Skeletal muscle tissue (tissue), 4 donors: ENCODE data around the gene SLC28A1. TPM values are rescaled to one million over a fixed set of nuclear protein-coding genes. Genes with fewer than 3 reads are reported as not detected.
A peak's percentile ranks its signal among the peaks of the same experiment; 100 is the strongest.
"Not testable (repeated sequence)": the region's sequence is repeated elsewhere in the genome, so short reads cannot be mapped to it uniquely, and the experiment has no call there.

Experiments
- H3K27ac ChIP-seq: one replicate; pipeline ENCODE4 v1.7.0; 2013; ENCODE audit warnings: mild to moderate bottlenecking, low read depth, low read length, inconsistent platforms
- H3K27me3 ChIP-seq, 3 donors: one replicate each; pipeline ENCODE4 v1.7.0; 2013; ENCODE audit warnings: low read length in 3 of 3; ENCODE audit not compliant: control insufficient read depth in 3 of 3, insufficient read depth in 3 of 3
- H3K36me3 ChIP-seq, 3 donors: one replicate each; pipeline ENCODE4 v1.7.0; 2013; ENCODE audit warnings: low read length in 3 of 3; ENCODE audit not compliant: control insufficient read depth in 3 of 3, insufficient read depth in 3 of 3
- H3K4me1 ChIP-seq, 3 donors: one replicate each; pipeline ENCODE4 v1.7.0; 2013; ENCODE audit warnings: low read length in 3 of 3, mild to moderate bottlenecking in 3 of 3; ENCODE audit not compliant: control insufficient read depth in 3 of 3, insufficient read depth in 3 of 3
- H3K4me3 ChIP-seq, 3 donors: one replicate each; pipeline ENCODE4 v1.7.0; 2013; ENCODE audit warnings: low read length in 3 of 3
- H3K9ac ChIP-seq, 3 donors: one replicate each; pipeline ENCODE4 v1.7.0; 2013; ENCODE audit warnings: low read length in 3 of 3, mild to moderate bottlenecking in 3 of 3, moderate library complexity in 2 of 3, low read depth in 1 of 3
- H3K9me3 ChIP-seq, 3 donors: one replicate each; pipeline ENCODE4 v1.7.0; 2013; ENCODE audit warnings: low read length in 3 of 3; ENCODE audit not compliant: control insufficient read depth in 3 of 3
- total RNA-seq: library from RNA; depleted of rRNA; stranded (reverse); fragments of >200 nt; gene quantifications from one replicate; pipeline ENCODE4 v1.2.3, GENCODE V29; 2014
- donor health status: Osteomylitis.

The SLC28A1 gene
- total RNA-seq, 1 donor from 2014 or later: 0.52 TPM

- peak overlapping the region; percentile 71 to 97 (median 94) for H3K4me3 ChIP-seq
- H3K4me1 ChIP-seq: peaks cover 8 to 15% (median 11%) of the 10 kb centered on the region in 3 donors
- H3K36me3 ChIP-seq: no peaks in the 10 kb centered on the region
- H3K9ac ChIP-seq: peak overlapping the region; percentile 57 to 85 (median 85)
- no peaks in the 10 kb centered on the region for H3K27me3 ChIP-seq
- peak overlapping the region; percentile 88 for H3K27ac ChIP-seq
- no peaks in the 10 kb centered on the region for H3K9me3 ChIP-seq
Observed at GRCh38 chr15:84982301-84982920, 97.9 kb downstream of the SLC28A1 start.

- Histone ChIP-seq H3K9me3 (no peaks in the 10 kb centered on the region), H3K27me3 (no peaks in the 10 kb centered on the region), H3K4me1 (peaks cover 8 to 18% (median 14%) of the 10 kb centered on the region in 3 donors), H3K4me3 (peak overlapping the region; percentile 71 to 97 (median 94)), H3K27ac (no peak overlapping the region), H3K36me3 (no peaks in the 10 kb centered on the region), H3K9ac (peak overlapping the region in 2 of 3 donors; percentile 85)
Observed at GRCh38 chr15:84983294-84983693, 98.8 kb downstream of the SLC28A1 start.

GRCh38 chr15:84983711-84984110 lies 99.2 kb downstream of the SLC28A1 start:
- no peaks in the 10 kb centered on the region for H3K27me3 ChIP-seq
- H3K9ac ChIP-seq: peak overlapping the region in 2 of 3 donors; percentile 45 to 85
- peaks cover 8 to 20% (median 17%) of the 10 kb centered on the region in 3 donors for H3K4me1 ChIP-seq
- H3K9me3 ChIP-seq: no peaks in the 10 kb centered on the region
- no peak overlapping the region for H3K27ac ChIP-seq
- H3K4me3 ChIP-seq: peak overlapping the region in 2 of 3 donors; percentile 71 to 94
- H3K36me3 ChIP-seq: no peaks in the 10 kb centered on the region

GRCh38 chr15:84985158-84985557 lies 100.7 kb downstream of the SLC28A1 start:
- no peak overlapping the region for H3K4me3 ChIP-seq
- H3K36me3 ChIP-seq: no peaks in the 10 kb centered on the region
- H3K4me1 ChIP-seq: peaks cover 4 to 16% (median 13%) of the 10 kb centered on the region in 3 donors
- H3K9ac ChIP-seq: no peak overlapping the region
- H3K27ac ChIP-seq: no peak overlapping the region
- H3K27me3 ChIP-seq: no peaks in the 10 kb centered on the region
- H3K9me3 ChIP-seq: no peaks in the 10 kb centered on the region

- H3K36me3 ChIP-seq, H3K4me3 ChIP-seq, H3K9me3 ChIP-seq, H3K27me3 ChIP-seq, H3K27ac ChIP-seq, H3K9ac ChIP-seq: not testable (repeated sequence)
- H3K4me1 ChIP-seq: peaks cover 9 to 21% (median 14%) of the 10 kb centered on the region in 3 donors
Observed at GRCh38 chr15:84987351-84987750, 102.9 kb downstream of the SLC28A1 start.

- H3K27me3 ChIP-seq: no peaks in the 10 kb centered on the region
- no peaks in the 10 kb centered on the region for H3K36me3 ChIP-seq
- peak overlapping the region in 1 of 3 donors; percentile 14 for H3K4me3 ChIP-seq
- H3K4me1 ChIP-seq: peaks cover 12 to 22% (median 13%) of the 10 kb centered on the region in 3 donors
- H3K27ac ChIP-seq: no peak overlapping the region
- H3K9ac ChIP-seq: no peak overlapping the region
- H3K9me3 ChIP-seq: no peaks in the 10 kb centered on the region
Observed at GRCh38 chr15:84987949-84988624, 103.6 kb downstream of the SLC28A1 start.

GRCh38 chr15:84988909-84989644 lies 104.6 kb downstream of the SLC28A1 start:
- no peaks in the 10 kb centered on the region for H3K9me3 ChIP-seq
- H3K9ac ChIP-seq: no peak overlapping the region
- no peaks in the 10 kb centered on the region for H3K27me3 ChIP-seq
- no peak overlapping the region for H3K27ac ChIP-seq
- H3K4me3 ChIP-seq: no peak overlapping the region
- peaks cover 6 to 19% (median 13%) of the 10 kb centered on the region in 3 donors for H3K4me1 ChIP-seq
- H3K36me3 ChIP-seq: no peaks in the 10 kb centered on the region

GRCh38 chr15:84990507-84990906 lies 106.0 kb downstream of the SLC28A1 start:
- H3K36me3 ChIP-seq: no peaks in the 10 kb centered on the region
- no peak overlapping the region for H3K4me3 ChIP-seq
- no peaks in the 10 kb centered on the region for H3K27me3 ChIP-seq
- H3K27ac ChIP-seq: no peak overlapping the region
- peaks cover 6 to 19% (median 13%) of the 10 kb centered on the region in 3 donors for H3K4me1 ChIP-seq
- H3K9ac ChIP-seq: no peak overlapping the region
- no peaks in the 10 kb centered on the region for H3K9me3 ChIP-seq

GRCh38 chr15:84991014-84991712 lies 106.7 kb downstream of the SLC28A1 start:
- Histone ChIP-seq H3K9ac (no peak overlapping the region), H3K36me3 (no peaks in the 10 kb centered on the region), H3K4me1 (peaks cover 6 to 19% (median 13%) of the 10 kb centered on the region in 3 donors), H3K27me3 (no peaks in the 10 kb centered on the region), H3K4me3 (no peak overlapping the region), H3K27ac (no peak overlapping the region), H3K9me3 (no peaks in the 10 kb centered on the region)
